ENCODE results near the gene BDKRB2.

BDKRB2 gene

GRCh38 chr14:96260341-96260821, 55.7 kb downstream of the BDKRB2 start:
- Histone ChIP-seq H3K4me1 (ENCODE audit: control insufficient read depth in 1 of 2, insufficient read depth in 2 of 2, low read length in 2 of 2) (peaks cover 6 to 14% of the 10 kb centered on the region in 2 donors), H3K27me3 (ENCODE audit: control insufficient read depth in 1 of 2, insufficient read depth in 2 of 2, low read length in 2 of 2) (no peaks in the 10 kb centered on the region), H3K27ac (ENCODE audit: low read depth, low read length) (no peak overlapping the region), H3K9ac (ENCODE audit: low read depth in 1 of 2, low read length in 2 of 2) (no peak overlapping the region), H3K36me3 (ENCODE audit: control insufficient read depth in 1 of 2, insufficient read depth in 2 of 2, low read length in 2 of 2) (no peaks in the 10 kb centered on the region), H3K4me3 (ENCODE audit: low read depth in 1 of 2, low read length in 2 of 2) (no peak overlapping the region), H3K9me3 (ENCODE audit: control insufficient read depth in 1 of 2, low read length in 2 of 2) (no peaks in the 10 kb centered on the region)

GRCh38 chr14:96261053-96261452, 56.4 kb downstream of the BDKRB2 start:
- no peaks in the 10 kb centered on the region for H3K27me3 ChIP-seq (ENCODE audit: control insufficient read depth in 1 of 2, insufficient read depth in 2 of 2, low read length in 2 of 2)
- peaks cover 6 to 14% of the 10 kb centered on the region in 2 donors for H3K4me1 ChIP-seq (ENCODE audit: control insufficient read depth in 1 of 2, insufficient read depth in 2 of 2, low read length in 2 of 2)
- H3K36me3 ChIP-seq (ENCODE audit: control insufficient read depth in 1 of 2, insufficient read depth in 2 of 2, low read length in 2 of 2) = no peaks in the 10 kb centered on the region
- no peak overlapping the region for H3K4me3 ChIP-seq (ENCODE audit: low read depth in 1 of 2, low read length in 2 of 2)
- no peak overlapping the region for H3K27ac ChIP-seq (ENCODE audit: low read depth, low read length)
- H3K9ac ChIP-seq (ENCODE audit: low read depth in 1 of 2, low read length in 2 of 2) = no peak overlapping the region
- no peaks in the 10 kb centered on the region for H3K9me3 ChIP-seq (ENCODE audit: control insufficient read depth in 1 of 2, low read length in 2 of 2)

- H3K9ac ChIP-seq (ENCODE audit: low read depth in 1 of 2, low read length in 2 of 2) = no peak overlapping the region
- no peaks in the 10 kb centered on the region for H3K27me3 ChIP-seq (ENCODE audit: control insufficient read depth in 1 of 2, insufficient read depth in 2 of 2, low read length in 2 of 2)
- H3K4me1 ChIP-seq (ENCODE audit: control insufficient read depth in 1 of 2, insufficient read depth in 2 of 2, low read length in 2 of 2) = peaks cover 6 to 15% of the 10 kb centered on the region in 2 donors
- H3K36me3 ChIP-seq (ENCODE audit: control insufficient read depth in 1 of 2, insufficient read depth in 2 of 2, low read length in 2 of 2) = no peaks in the 10 kb centered on the region
- no peaks in the 10 kb centered on the region for H3K9me3 ChIP-seq (ENCODE audit: control insufficient read depth in 1 of 2, low read length in 2 of 2)
- no peak overlapping the region for H3K4me3 ChIP-seq (ENCODE audit: low read depth in 1 of 2, low read length in 2 of 2)
- H3K27ac ChIP-seq (ENCODE audit: low read depth, low read length) = no peak overlapping the region
These were observed 57.4 kb downstream of the BDKRB2 start for GRCh38 chr14:96261772-96262655.

- no peak overlapping the region for H3K27ac ChIP-seq (ENCODE audit: low read depth, low read length)
- no peaks in the 10 kb centered on the region for H3K9me3 ChIP-seq (ENCODE audit: control insufficient read depth in 1 of 2, low read length in 2 of 2)
- H3K4me1 ChIP-seq (ENCODE audit: control insufficient read depth in 1 of 2, insufficient read depth in 2 of 2, low read length in 2 of 2) = peaks cover 17 to 26% of the 10 kb centered on the region in 2 donors
These were observed 58.9 kb downstream of the BDKRB2 start for GRCh38 chr14:96263347-96264199.

GRCh38 chr14:96264200-96264553, 59.5 kb downstream of the BDKRB2 start:
- Histone ChIP-seq H3K4me3 (ENCODE audit: low read depth in 1 of 2, low read length in 2 of 2) (no peak overlapping the region), H3K36me3 (ENCODE audit: control insufficient read depth in 1 of 2, insufficient read depth in 2 of 2, low read length in 2 of 2) (no peaks in the 10 kb centered on the region), H3K4me1 (ENCODE audit: control insufficient read depth in 1 of 2, insufficient read depth in 2 of 2, low read length in 2 of 2) (peaks cover 21 to 32% of the 10 kb centered on the region in 2 donors), H3K27me3 (ENCODE audit: control insufficient read depth in 1 of 2, insufficient read depth in 2 of 2, low read length in 2 of 2) (no peaks in the 10 kb centered on the region), H3K27ac (ENCODE audit: low read depth, low read length) (no peak overlapping the region), H3K9ac (ENCODE audit: low read depth in 1 of 2, low read length in 2 of 2) (no peak overlapping the region), H3K9me3 (ENCODE audit: control insufficient read depth in 1 of 2, low read length in 2 of 2) (no peaks in the 10 kb centered on the region)

More at GRCh38 chr14:96263347-96264199, 58.9 kb downstream of the BDKRB2 start:
- no peaks in the 10 kb centered on the region for H3K36me3 ChIP-seq (ENCODE audit: control insufficient read depth in 1 of 2, insufficient read depth in 2 of 2, low read length in 2 of 2)
- no peaks in the 10 kb centered on the region for H3K27me3 ChIP-seq (ENCODE audit: control insufficient read depth in 1 of 2, insufficient read depth in 2 of 2, low read length in 2 of 2)
- H3K9ac ChIP-seq (ENCODE audit: low read depth in 1 of 2, low read length in 2 of 2) = no peak overlapping the region
- peak overlapping the region; percentile 2 to 45 for H3K4me3 ChIP-seq (ENCODE audit: low read depth in 1 of 2, low read length in 2 of 2)

- Histone ChIP-seq H3K27me3 (ENCODE audit: control insufficient read depth in 1 of 2, insufficient read depth in 2 of 2, low read length in 2 of 2) (no peaks in the 10 kb centered on the region), H3K27ac (ENCODE audit: low read depth, low read length) (no peak overlapping the region), H3K4me3 (ENCODE audit: low read depth in 1 of 2, low read length in 2 of 2) (no peak overlapping the region), H3K36me3 (ENCODE audit: control insufficient read depth in 1 of 2, insufficient read depth in 2 of 2, low read length in 2 of 2) (no peaks in the 10 kb centered on the region), H3K4me1 (ENCODE audit: control insufficient read depth in 1 of 2, insufficient read depth in 2 of 2, low read length in 2 of 2) (peaks cover 25 to 37% of the 10 kb centered on the region in 2 donors), H3K9ac (ENCODE audit: low read depth in 1 of 2, low read length in 2 of 2) (no peak overlapping the region), H3K9me3 (ENCODE audit: control insufficient read depth in 1 of 2, low read length in 2 of 2) (no peaks in the 10 kb centered on the region)
These were observed 60.2 kb downstream of the BDKRB2 start for GRCh38 chr14:96264853-96265252.

GRCh38 chr14:96265383-96266095, 60.9 kb downstream of the BDKRB2 start:
- Histone ChIP-seq H3K9me3 (ENCODE audit: control insufficient read depth in 1 of 2, low read length in 2 of 2) (no peaks in the 10 kb centered on the region), H3K27ac (ENCODE audit: low read depth, low read length) (no peak overlapping the region), H3K9ac (ENCODE audit: low read depth in 1 of 2, low read length in 2 of 2) (no peak overlapping the region), H3K4me3 (ENCODE audit: low read depth in 1 of 2, low read length in 2 of 2) (no peak overlapping the region), H3K27me3 (ENCODE audit: control insufficient read depth in 1 of 2, insufficient read depth in 2 of 2, low read length in 2 of 2) (no peaks in the 10 kb centered on the region), H3K36me3 (ENCODE audit: control insufficient read depth in 1 of 2, insufficient read depth in 2 of 2, low read length in 2 of 2) (no peaks in the 10 kb centered on the region), H3K4me1 (ENCODE audit: control insufficient read depth in 1 of 2, insufficient read depth in 2 of 2, low read length in 2 of 2) (peaks cover 25 to 37% of the 10 kb centered on the region in 2 donors)

- H3K27me3 ChIP-seq (ENCODE audit: control insufficient read depth in 1 of 2, insufficient read depth in 2 of 2, low read length in 2 of 2) = no peaks in the 10 kb centered on the region
- H3K9ac ChIP-seq (ENCODE audit: low read depth in 1 of 2, low read length in 2 of 2) = no peak overlapping the region
- H3K27ac ChIP-seq (ENCODE audit: low read depth, low read length) = no peak overlapping the region
- H3K4me3 ChIP-seq (ENCODE audit: low read depth in 1 of 2, low read length in 2 of 2) = no peak overlapping the region
- peaks cover 22 to 24% of the 10 kb centered on the region in 2 donors for H3K4me1 ChIP-seq (ENCODE audit: control insufficient read depth in 1 of 2, insufficient read depth in 2 of 2, low read length in 2 of 2)
- H3K36me3 ChIP-seq (ENCODE audit: control insufficient read depth in 1 of 2, insufficient read depth in 2 of 2, low read length in 2 of 2) = no peaks in the 10 kb centered on the region
- peaks cover 0 to 2% of the 10 kb centered on the region in 2 donors for H3K9me3 ChIP-seq (ENCODE audit: control insufficient read depth in 1 of 2, low read length in 2 of 2)
These were observed 62.7 kb downstream of the BDKRB2 start for GRCh38 chr14:96267336-96267735.

GRCh38 chr14:96267916-96268315, 63.3 kb downstream of the BDKRB2 start:
- Histone ChIP-seq H3K27me3 (ENCODE audit: control insufficient read depth in 1 of 2, insufficient read depth in 2 of 2, low read length in 2 of 2) (no peaks in the 10 kb centered on the region), H3K27ac (ENCODE audit: low read depth, low read length) (no peak overlapping the region), H3K4me3 (ENCODE audit: low read depth in 1 of 2, low read length in 2 of 2) (peak overlapping the region in 1 of 2 donors; percentile 6), H3K9ac (ENCODE audit: low read depth in 1 of 2, low read length in 2 of 2) (no peak overlapping the region), H3K36me3 (ENCODE audit: control insufficient read depth in 1 of 2, insufficient read depth in 2 of 2, low read length in 2 of 2) (no peaks in the 10 kb centered on the region), H3K9me3 (ENCODE audit: control insufficient read depth in 1 of 2, low read length in 2 of 2) (peaks cover 0 to 2% of the 10 kb centered on the region in 2 donors), H3K4me1 (ENCODE audit: control insufficient read depth in 1 of 2, insufficient read depth in 2 of 2, low read length in 2 of 2) (peaks cover 22 to 23% of the 10 kb centered on the region in 2 donors)

Measured in duodenal mucosa (tissue), 2 donors.